Measurements from ENCODE around the gene CROCC2.

DNA sequence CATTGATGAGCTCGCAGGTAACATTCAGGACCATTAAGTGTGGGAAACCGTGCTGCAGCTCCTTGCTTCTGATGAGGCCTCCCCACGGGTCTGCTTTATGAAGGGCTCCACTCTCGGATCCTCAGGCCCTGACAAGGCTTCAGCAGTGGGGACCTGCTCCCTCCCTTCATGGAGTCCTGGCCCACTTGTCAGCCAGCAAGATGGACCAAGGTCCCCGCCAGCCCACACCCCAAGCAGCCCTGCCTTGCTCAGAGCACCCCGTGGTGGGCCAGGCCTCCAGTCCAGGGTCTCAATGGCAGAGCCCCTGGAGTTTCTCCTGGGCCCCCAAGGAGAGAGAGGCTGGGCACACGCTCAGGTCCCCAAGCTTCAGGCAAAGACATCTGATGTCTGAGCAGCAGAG lies 41.5 kb downstream of the CROCC2 start:
- TF ChIP-seq, protein P1, sequence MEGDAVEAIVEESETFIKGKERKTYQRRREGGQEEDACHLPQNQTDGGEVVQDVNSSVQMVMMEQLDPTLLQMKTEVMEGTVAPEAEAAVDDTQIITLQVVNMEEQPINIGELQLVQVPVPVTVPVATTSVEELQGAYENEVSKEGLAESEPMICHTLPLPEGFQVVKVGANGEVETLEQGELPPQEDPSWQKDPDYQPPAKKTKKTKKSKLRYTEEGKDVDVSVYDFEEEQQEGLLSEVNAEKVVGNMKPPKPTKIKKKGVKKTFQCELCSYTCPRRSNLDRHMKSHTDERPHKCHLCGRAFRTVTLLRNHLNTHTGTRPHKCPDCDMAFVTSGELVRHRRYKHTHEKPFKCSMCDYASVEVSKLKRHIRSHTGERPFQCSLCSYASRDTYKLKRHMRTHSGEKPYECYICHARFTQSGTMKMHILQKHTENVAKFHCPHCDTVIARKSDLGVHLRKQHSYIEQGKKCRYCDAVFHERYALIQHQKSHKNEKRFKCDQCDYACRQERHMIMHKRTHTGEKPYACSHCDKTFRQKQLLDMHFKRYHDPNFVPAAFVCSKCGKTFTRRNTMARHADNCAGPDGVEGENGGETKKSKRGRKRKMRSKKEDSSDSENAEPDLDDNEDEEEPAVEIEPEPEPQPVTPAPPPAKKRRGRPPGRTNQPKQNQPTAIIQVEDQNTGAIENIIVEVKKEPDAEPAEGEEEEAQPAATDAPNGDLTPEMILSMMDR (IDR thresholded peaks at IDR 0.05): no peak
- TF ChIP-seq POLR2A (IDR thresholded peaks at IDR 0.05): no peak

All from lower leg skin (tissue), 3 donors.